A204.1 (cell line): ENCODE data around the gene NIPSNAP2.
"Not testable (repeated sequence)": the region's sequence is repeated elsewhere in the genome, so short reads cannot be mapped to it uniquely, and the experiment has no call there.

ENCODE experiments used
- FAIRE-seq: peaks from 2 replicates; lab custom pipeline; 2012; peaks lifted over from hg19 to GRCh38; lab: Jason Lieb, UNC

Gene NIPSNAP2

GRCh38 chr7:55964261-55965099 is at the start of gene NIPSNAP2:
Gene NIPSNAP2 (plus strand): TSS chr7:55964585. CDS start chr7:55964610, 25 bp downstream.
- no peak for FAIRE-seq

GRCh38 chr7:55917771-55918170 is 46.6 kb upstream of the NIPSNAP2 start:
- FAIRE-seq = no peak

GRCh38 chr7:55928006-55928767 is 36.2 kb upstream of the NIPSNAP2 start:
- no peak for FAIRE-seq

GRCh38 chr7:55931421-55932151 is 32.8 kb upstream of the NIPSNAP2 start:
- FAIRE-seq = no peak

- FAIRE-seq = no peak
These were observed 24.8 kb upstream of the NIPSNAP2 start for GRCh38 chr7:55939514-55940123.

GRCh38 chr7:55946545-55946944 is 17.8 kb upstream of the NIPSNAP2 start:
- no peak for FAIRE-seq

GRCh38 chr7:55951637-55952351 is 12.6 kb upstream of the NIPSNAP2 start, which contains the start of gene MRPS17:
Gene MRPS17 (plus strand): TSS chr7:55951877. CDS start chr7:55953196, 1,319 bp downstream.
- peak; percentile 32 for FAIRE-seq

- not testable (repeated sequence) for FAIRE-seq
These were observed 12.1 kb upstream of the NIPSNAP2 start for GRCh38 chr7:55952352-55952671.

GRCh38 chr7:55953707-55954475 is 10.5 kb upstream of the NIPSNAP2 start:
- no peak for FAIRE-seq

GRCh38 chr7:55957190-55957589 is 7.2 kb upstream of the NIPSNAP2 start:
- FAIRE-seq = no peak

- FAIRE-seq = no peak
These were observed 2.4 kb upstream of the NIPSNAP2 start for GRCh38 chr7:55962014-55962413.

- FAIRE-seq = no peak
These were observed 709 bp upstream of the NIPSNAP2 start for GRCh38 chr7:55963584-55964168.

- FAIRE-seq = peak; percentile 47
These were observed 700 bp downstream of the NIPSNAP2 start for GRCh38 chr7:55965100-55965470.

- no peak for FAIRE-seq
These were observed 1.5 kb downstream of the NIPSNAP2 start for GRCh38 chr7:55965805-55966421.

- FAIRE-seq = no peak
These were observed 2.5 kb downstream of the NIPSNAP2 start for GRCh38 chr7:55966851-55967250.

GRCh38 chr7:55969391-55969790 is 5.0 kb downstream of the NIPSNAP2 start:
- no peak for FAIRE-seq

- FAIRE-seq = no peak
These were observed 6.2 kb downstream of the NIPSNAP2 start for GRCh38 chr7:55970561-55970960.

GRCh38 chr7:55970978-55971377 is 6.6 kb downstream of the NIPSNAP2 start:
- no peak for FAIRE-seq

- FAIRE-seq = no peak
These were observed 9.4 kb downstream of the NIPSNAP2 start for GRCh38 chr7:55973747-55974250.
